Mesothelial cell of epicardium (in vitro differentiated cells): ENCODE measurements around the gene LYPD3. TPM values are rescaled to one million over a fixed set of nuclear protein-coding genes. Genes with fewer than 3 reads are reported as not detected.

Experiments
- DNase-seq, 2 experiments: peaks; one replicate each; pipeline ENCODE4 v3.0.0; 2021; ENCODE audit warnings: low spot score in 2 of 2; ENCODE audit not compliant: unreplicated experiment in 2 of 2
- H3K27ac Mint-ChIP-seq: 2 replicates; pipeline ENCODE4 v1.8.0; 2021; ENCODE audit warnings: mixed read lengths
- H3K27me3 Mint-ChIP-seq: 2 replicates; pipeline ENCODE4 v1.8.0; 2021; ENCODE audit warnings: low read depth, mixed read lengths
- H3K36me3 Mint-ChIP-seq: 2 replicates; pipeline ENCODE4 v1.8.0; 2021; ENCODE audit warnings: mixed read lengths
- H3K4me1 Mint-ChIP-seq: 2 replicates; pipeline ENCODE4 v1.8.0; 2021; ENCODE audit warnings: mixed read lengths
- H3K4me3 Mint-ChIP-seq: 2 replicates; pipeline ENCODE4 v1.8.0; 2021; ENCODE audit warnings: mild to moderate bottlenecking, moderate library complexity, mixed read lengths
- H3K9me3 Mint-ChIP-seq: 2 replicates; pipeline ENCODE4 v1.8.0; 2021; ENCODE audit warnings: mixed read lengths
- total RNA-seq: library from RNA; stranded (reverse); gene quantifications from 3 replicates; pipeline ENCODE4 v1.2.1, GENCODE V29; 2021
- TF ChIP-seq, protein P1 (sequence below): fragments of 200-600 bp; sonication (generic); IDR thresholded peaks from one replicate; pipeline ENCODE4 v1.5.0; 2021; ENCODE audit warnings: antibody characterized with exemption; ENCODE audit not compliant: unreplicated experiment

LYPD3 gene
- total RNA-seq, 1 donor from 2014 or later: 3.4 TPM

DNA sequence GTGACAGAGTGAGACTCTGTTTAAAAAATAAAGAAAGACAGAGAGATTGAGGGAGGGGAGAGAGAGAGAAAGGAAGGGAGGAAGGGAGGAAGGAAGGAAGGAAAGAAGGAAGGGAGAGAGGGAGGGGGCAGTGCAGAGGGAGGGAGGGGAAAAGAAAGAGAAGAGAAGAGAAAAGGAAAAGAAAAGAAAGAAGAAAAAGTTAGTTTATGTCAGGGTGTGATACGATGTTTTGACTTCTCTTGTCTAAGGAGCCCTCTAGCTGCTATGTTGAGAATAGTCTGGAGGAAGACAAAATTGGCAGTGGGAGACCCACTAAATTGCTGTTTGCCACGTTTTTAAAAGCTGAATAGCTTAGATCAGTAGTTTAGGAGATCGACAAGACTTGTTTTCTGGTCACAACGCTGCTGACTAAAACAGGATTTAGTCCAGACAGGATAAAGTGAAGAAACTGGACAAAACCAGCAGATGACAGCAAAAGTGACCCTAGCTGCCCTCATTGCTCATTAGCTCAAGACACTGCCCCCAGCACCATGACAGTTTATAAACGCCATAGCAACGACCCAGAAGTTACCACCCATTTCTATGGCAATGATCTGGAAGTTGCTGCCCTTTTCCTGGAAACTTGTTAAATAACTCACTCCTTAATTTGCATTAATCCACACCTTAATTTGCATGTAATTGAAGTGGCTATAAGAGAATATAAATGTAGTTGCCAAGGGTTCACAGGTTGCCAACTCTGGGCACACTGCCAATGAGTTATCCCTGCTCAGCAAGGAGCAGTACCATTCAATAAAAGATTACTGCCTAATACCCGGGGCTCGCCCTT lies 39.6 kb downstream of the LYPD3 start:
- no peaks in the 10 kb centered on the region for H3K9me3 Mint-ChIP-seq
- H3K36me3 Mint-ChIP-seq: no peaks in the 10 kb centered on the region
- no peaks in the 10 kb centered on the region for H3K27me3 Mint-ChIP-seq
- no peak overlapping the region for H3K27ac Mint-ChIP-seq
- H3K4me3 Mint-ChIP-seq: no peak overlapping the region
- TF ChIP-seq, protein P1, sequence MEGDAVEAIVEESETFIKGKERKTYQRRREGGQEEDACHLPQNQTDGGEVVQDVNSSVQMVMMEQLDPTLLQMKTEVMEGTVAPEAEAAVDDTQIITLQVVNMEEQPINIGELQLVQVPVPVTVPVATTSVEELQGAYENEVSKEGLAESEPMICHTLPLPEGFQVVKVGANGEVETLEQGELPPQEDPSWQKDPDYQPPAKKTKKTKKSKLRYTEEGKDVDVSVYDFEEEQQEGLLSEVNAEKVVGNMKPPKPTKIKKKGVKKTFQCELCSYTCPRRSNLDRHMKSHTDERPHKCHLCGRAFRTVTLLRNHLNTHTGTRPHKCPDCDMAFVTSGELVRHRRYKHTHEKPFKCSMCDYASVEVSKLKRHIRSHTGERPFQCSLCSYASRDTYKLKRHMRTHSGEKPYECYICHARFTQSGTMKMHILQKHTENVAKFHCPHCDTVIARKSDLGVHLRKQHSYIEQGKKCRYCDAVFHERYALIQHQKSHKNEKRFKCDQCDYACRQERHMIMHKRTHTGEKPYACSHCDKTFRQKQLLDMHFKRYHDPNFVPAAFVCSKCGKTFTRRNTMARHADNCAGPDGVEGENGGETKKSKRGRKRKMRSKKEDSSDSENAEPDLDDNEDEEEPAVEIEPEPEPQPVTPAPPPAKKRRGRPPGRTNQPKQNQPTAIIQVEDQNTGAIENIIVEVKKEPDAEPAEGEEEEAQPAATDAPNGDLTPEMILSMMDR: no peak
- H3K4me1 Mint-ChIP-seq: no peaks in the 10 kb centered on the region
- no peak for DNase-seq

DNA sequence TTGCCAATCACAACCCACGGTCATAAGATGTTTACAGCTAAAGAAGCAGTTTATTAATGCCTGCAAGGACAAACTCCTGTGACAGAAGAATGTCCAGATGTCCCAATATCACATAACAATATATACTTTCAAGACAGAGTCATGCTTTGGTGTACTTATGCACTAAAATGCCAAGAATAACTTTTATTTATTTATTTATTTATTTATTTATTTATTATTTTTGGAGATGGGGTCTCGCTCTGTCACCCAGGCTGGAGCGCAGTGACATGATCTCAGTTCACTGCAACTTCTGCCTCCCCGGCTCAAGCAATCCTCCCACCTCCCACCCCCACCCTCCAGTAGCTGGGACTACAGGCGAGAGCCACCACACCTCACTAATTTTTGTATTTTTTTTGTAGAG lies 41.6 kb downstream of the LYPD3 start:
- DNase-seq: no peak
- Mint-ChIP-seq H3K27me3 (no peaks in the 10 kb centered on the region), H3K27ac (no peak overlapping the region), H3K4me3 (no peak overlapping the region), H3K36me3 (no peaks in the 10 kb centered on the region), H3K4me1 (no peaks in the 10 kb centered on the region), H3K9me3 (peaks cover 3% of the 10 kb centered on the region)
- TF ChIP-seq, protein P1: no peak

DNA sequence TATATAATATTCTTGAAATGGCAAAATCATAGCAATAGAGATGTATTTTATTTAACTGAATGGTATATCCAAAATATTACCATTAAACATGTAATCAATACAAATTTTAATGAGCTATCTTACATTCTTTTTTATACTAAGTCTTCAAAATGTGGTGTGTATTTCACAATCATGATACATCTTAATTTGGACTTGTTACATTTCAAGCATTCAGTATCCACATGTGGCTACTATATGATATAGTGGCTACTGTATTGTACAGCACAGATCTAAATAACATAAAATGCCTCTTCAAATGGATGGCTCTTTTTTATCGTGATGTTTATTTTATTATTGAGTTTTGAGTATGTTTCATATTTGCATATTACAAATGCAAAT lies 42.7 kb downstream of the LYPD3 start:
- TF ChIP-seq, protein P1: no peak
- Mint-ChIP-seq H3K4me3 (no peak overlapping the region), H3K27ac (no peak overlapping the region), H3K4me1 (no peaks in the 10 kb centered on the region), H3K9me3 (peaks cover 7% of the 10 kb centered on the region), H3K36me3 (no peaks in the 10 kb centered on the region), H3K27me3 (no peaks in the 10 kb centered on the region)
- no peak for DNase-seq

DNA sequence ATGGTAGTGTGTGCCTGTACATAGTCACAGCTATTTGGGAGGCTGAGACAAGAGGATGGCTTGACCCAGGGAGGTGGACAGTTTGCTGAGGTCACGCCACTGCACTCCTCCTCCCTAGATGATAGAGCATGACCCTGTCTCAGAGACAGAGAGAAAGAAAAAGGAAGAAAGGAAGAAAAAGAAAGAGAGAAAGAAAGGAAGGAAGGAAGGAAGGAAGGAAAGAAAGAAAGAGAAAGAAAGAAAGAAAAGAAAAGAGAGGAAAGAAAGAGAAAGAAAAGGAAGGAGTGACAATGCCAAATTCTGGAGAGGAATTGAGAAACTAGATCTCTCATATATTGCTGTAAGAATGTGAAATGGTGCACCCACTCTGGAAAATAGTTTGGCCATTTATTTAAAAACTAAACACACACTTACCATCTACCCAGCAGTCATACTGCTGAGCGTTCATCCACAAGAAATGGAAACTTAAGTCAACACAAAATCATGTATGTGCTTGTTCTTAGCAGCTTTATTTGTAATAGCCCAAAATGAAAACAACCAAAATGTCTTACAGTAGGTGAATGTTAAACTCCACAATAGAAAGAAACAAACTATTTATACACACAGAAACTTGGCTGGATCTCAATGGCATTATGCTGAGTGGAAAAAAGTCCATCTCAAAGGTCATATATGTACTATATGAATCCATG lies 43.3 kb downstream of the LYPD3 start:
- peaks cover 11% of the 10 kb centered on the region for H3K9me3 Mint-ChIP-seq
- TF ChIP-seq, protein P1: no peak
- H3K36me3 Mint-ChIP-seq: no peaks in the 10 kb centered on the region
- DNase-seq: no peak
- no peaks in the 10 kb centered on the region for H3K4me1 Mint-ChIP-seq
- H3K27me3 Mint-ChIP-seq: no peaks in the 10 kb centered on the region
- no peak overlapping the region for H3K4me3 Mint-ChIP-seq
- no peak overlapping the region for H3K27ac Mint-ChIP-seq

DNA sequence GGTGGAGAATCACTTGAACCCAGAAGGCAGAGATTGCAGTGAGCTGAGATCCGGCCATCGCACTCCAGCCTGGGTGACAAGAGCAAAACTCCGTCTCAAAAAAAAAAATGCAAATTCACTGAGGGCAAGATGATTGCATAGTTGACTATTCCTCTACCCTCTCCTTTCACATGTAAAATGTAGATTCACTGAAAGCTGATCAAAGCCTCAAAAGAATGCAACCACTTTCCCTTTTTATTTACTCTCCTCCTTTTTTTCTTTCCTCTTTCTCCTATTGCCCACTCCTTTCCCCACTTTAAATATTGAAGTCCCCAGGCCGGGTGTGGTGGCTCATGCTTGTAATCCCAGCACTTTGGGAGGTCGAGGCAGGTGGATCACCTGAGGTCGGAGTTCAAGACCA lies 44.5 kb downstream of the LYPD3 start:
- Mint-ChIP-seq H3K27ac (no peak overlapping the region), H3K36me3 (no peaks in the 10 kb centered on the region), H3K27me3 (no peaks in the 10 kb centered on the region), H3K4me3 (no peak overlapping the region), H3K4me1 (no peaks in the 10 kb centered on the region), H3K9me3 (peaks cover 13% of the 10 kb centered on the region)
- TF ChIP-seq, protein P1: no peak
- DNase-seq: no peak
